AG10803 (cell line): ENCODE data around the gene CPNE8.

Source experiments
- DNase-seq: peaks from one replicate; pipeline ENCODE4 v3.0.0; 2010; ENCODE audit warnings: low read depth
- H3K4me3 ChIP-seq: 2 replicates; pipeline ENCODE4 v1.5.1; 2011; ENCODE audit warnings: mild to moderate bottlenecking, low read length, control low read depth
- CTCF ChIP-seq: conservative IDR thresholded peaks from 2 replicates; pipeline ENCODE4 v1.5.1; 2011; ENCODE audit warnings: mild to moderate bottlenecking, low read length, control low read depth, inconsistent platforms

CPNE8 gene

DNA sequence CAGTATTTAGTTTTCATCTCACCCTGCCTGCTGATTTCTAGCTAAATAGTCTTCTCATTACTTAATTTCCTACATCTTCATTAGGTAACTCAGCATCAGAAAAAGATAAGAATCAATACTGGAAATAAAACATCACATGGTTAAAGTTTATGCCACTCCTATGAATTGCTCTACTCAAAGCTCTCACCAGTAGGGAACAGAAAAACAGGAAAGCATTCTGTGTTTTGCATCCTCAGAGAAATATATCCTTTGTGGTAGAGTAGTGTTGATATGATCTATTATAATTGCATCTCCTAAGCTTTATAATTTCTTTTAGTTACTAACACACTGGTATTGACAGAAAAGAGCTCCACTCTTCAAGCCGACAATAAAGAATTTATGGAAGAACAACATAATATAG is 9.9 kb downstream of the CPNE8 start:
- H3K4me3 ChIP-seq = no peak overlapping the region
- no peak for DNase-seq
- TF ChIP-seq CTCF = no peak

- TF ChIP-seq CTCF = no peak
- H3K4me3 ChIP-seq = no peak overlapping the region
- no peak for DNase-seq
Measured at GRCh38 chr12:38892976-38893375, 12.4 kb downstream of the CPNE8 start.

DNA sequence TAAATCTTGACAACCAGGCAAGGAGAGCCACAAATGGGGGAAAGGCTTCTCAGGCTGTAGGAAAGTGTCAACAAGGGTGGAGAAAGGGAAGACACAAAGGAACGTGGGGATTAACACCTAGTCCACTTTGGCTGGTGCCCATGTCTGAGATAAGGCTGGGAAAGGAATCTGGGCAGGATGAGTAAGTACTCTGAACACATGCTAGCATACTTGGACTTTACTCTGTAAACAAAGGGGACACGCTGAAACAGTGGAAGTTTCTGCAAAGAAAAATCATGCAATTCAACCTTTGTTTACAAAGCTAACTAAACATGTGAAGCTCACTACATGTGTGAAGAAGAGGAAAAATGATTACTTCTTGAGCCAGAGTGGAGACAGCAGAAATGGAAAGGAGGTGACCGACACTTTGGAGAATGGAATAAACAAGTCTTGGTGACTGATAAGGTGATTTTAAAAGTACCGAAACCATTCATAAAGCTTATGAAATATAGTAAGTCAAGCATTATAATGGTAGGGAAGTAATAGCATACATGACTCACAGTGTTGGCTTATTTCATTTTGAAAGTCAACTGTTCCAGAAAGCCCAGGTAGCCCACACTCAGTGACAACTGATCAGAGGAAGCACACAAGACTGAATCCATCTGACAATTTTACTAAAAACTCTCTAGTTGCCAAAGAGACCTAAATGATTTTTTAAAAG is 13.2 kb downstream of the CPNE8 start:
- no peak for TF ChIP-seq CTCF
- DNase-seq = peak; percentile 27
- no peak overlapping the region for H3K4me3 ChIP-seq

- no peak for TF ChIP-seq CTCF
- no peak overlapping the region for H3K4me3 ChIP-seq
- peak; percentile 31 for DNase-seq
Measured at GRCh38 chr12:38890102-38890855, 15.1 kb downstream of the CPNE8 start.

- DNase-seq = no peak
- TF ChIP-seq CTCF = no peak
- no peak overlapping the region for H3K4me3 ChIP-seq
Measured at GRCh38 chr12:38889297-38889815, 16.0 kb downstream of the CPNE8 start.

- TF ChIP-seq CTCF = no peak
- no peak for DNase-seq
- no peak overlapping the region for H3K4me3 ChIP-seq
Measured at GRCh38 chr12:38887770-38888169, 17.6 kb downstream of the CPNE8 start.

DNA sequence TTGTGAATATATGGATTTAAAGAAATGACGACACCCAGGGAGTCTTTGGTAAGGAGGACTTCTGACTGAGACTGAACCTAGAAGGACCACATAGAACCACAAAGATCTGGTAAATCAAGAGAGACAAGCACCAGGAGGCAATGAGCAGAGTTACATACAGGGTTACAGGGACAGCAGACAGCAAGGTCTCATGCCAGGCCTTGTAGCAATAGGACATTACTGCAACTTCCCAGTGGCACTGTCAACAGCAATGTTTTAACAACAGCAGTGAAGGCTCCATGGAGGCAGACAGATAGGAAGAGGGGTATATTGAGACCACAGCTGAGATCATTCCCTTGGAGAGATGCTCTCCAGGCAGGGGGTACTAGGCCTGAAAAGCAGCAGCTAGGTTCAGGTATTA is 18.5 kb downstream of the CPNE8 start:
- no peak overlapping the region for H3K4me3 ChIP-seq
- no peak for DNase-seq
- TF ChIP-seq CTCF = no peak
